DMS79 (cell line): ENCODE results near the gene PLOD2.

Experiments used
- DNase-seq: peaks from one replicate; lab custom pipeline; 2025; lab: John Stamatoyannopoulos, UW

PLOD2 gene

GRCh38 chr3:146040630-146041029 lies 120.4 kb downstream of the PLOD2 start:
- no peak for DNase-seq

GRCh38 chr3:146037697-146038096 lies 123.3 kb downstream of the PLOD2 start:
- DNase-seq, result no peak

- DNase-seq, result no peak
These were observed 124.7 kb downstream of the PLOD2 start for GRCh38 chr3:146036281-146036680.

GRCh38 chr3:146035366-146035765 lies 125.6 kb downstream of the PLOD2 start:
- DNase-seq, result no peak

GRCh38 chr3:146033950-146034349 lies 127.0 kb downstream of the PLOD2 start:
- DNase-seq, result no peak

GRCh38 chr3:146026547-146026946 lies 134.4 kb downstream of the PLOD2 start:
- no peak for DNase-seq

- no peak for DNase-seq
These were observed 136.7 kb downstream of the PLOD2 start for GRCh38 chr3:146024260-146024659.

- DNase-seq, result no peak
These were observed 140.0 kb downstream of the PLOD2 start for GRCh38 chr3:146020969-146021368.

GRCh38 chr3:146019508-146019907 lies 141.5 kb downstream of the PLOD2 start:
- DNase-seq, result no peak
